HL-60 (cell line): ENCODE data around the gene SLC22A1.

Source experiments
- CTCF ChIP-seq: IDR thresholded peaks from one replicate; pipeline ENCODE4 v1.5.1; 2011; ENCODE audit warnings: low read length, control low read depth, inconsistent platforms; ENCODE audit not compliant: insufficient read depth
- GABPA ChIP-seq: IDR thresholded peaks from 2 replicates; pipeline ENCODE4 v1.6.1; 2012; ENCODE audit warnings: low read depth
- POLR2AphosphoS5 ChIP-seq: IDR thresholded peaks from 2 replicates; pipeline ENCODE4 v1.6.1; 2012; ENCODE audit warnings: low read depth

- TF ChIP-seq CTCF: no peak
- no peak for TF ChIP-seq POLR2AphosphoS5
- TF ChIP-seq GABPA: no peak
Observed at GRCh38 chr6:160172704-160173103, 51.1 kb downstream of the SLC22A1 start.
